ENCODE results near the gene BLOC1S5.

- TF ChIP-seq, protein P1, sequence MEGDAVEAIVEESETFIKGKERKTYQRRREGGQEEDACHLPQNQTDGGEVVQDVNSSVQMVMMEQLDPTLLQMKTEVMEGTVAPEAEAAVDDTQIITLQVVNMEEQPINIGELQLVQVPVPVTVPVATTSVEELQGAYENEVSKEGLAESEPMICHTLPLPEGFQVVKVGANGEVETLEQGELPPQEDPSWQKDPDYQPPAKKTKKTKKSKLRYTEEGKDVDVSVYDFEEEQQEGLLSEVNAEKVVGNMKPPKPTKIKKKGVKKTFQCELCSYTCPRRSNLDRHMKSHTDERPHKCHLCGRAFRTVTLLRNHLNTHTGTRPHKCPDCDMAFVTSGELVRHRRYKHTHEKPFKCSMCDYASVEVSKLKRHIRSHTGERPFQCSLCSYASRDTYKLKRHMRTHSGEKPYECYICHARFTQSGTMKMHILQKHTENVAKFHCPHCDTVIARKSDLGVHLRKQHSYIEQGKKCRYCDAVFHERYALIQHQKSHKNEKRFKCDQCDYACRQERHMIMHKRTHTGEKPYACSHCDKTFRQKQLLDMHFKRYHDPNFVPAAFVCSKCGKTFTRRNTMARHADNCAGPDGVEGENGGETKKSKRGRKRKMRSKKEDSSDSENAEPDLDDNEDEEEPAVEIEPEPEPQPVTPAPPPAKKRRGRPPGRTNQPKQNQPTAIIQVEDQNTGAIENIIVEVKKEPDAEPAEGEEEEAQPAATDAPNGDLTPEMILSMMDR (IDR thresholded peaks at IDR 0.05; ENCODE audit: control extremely low read depth in 1 of 3, insufficient read depth in 1 of 3, low read depth in 1 of 3, low read length in 3 of 3), result no peak
- TF ChIP-seq YY1 (IDR thresholded peaks at IDR 0.05; ENCODE audit: low read depth, low read length) (no peak), GTF2F1 (IDR thresholded peaks at IDR 0.05; ENCODE audit: borderline replicate concordance, low read depth, low read length) (no peak), CREB1 (IDR thresholded peaks at IDR 0.05) (no peak)
Measured at GRCh38 chr6:7986219-7986618, 78.0 kb downstream of the BLOC1S5 start.
